ENCODE data around the gene APBB2.

GRCh38 chr4:41103657-41104056, 110.7 kb downstream of the APBB2 start:
- no peak for TF ChIP-seq CTCF (IDR thresholded peaks at IDR 0.05)
- no peak for TF ChIP-seq POLR2A (IDR thresholded peaks at IDR 0.05; ENCODE audit: low read depth)

Data from esophagus muscularis mucosa (tissue), 3 donors.